ENCODE results near the gene PON2.
"Not testable (repeated sequence)": the region's sequence is repeated elsewhere in the genome, so short reads cannot be mapped to it uniquely, and the experiment has no call there.

PON2 gene

DNA sequence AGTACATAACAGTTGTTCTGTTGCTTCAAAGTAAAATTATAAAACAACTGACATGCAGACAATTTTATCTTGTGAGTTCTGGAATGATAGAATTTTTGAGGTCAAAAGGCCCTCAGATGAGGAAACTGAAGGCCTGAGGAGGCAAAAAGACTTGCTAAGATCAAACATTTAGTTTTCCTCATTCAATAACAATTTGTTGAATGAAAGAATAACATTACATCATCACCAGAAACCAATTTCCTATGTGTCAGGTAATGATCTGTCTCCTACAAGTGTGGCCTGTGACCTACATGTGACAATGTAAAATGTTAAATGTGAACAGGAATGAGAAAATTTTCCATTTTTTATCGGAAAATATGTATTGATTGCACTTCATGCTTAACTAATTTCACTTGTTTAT, 34.4 kb upstream of the PON2 start:
- H3K9me3 Mint-ChIP-seq (ENCODE audit: low read depth) = no peaks in the 10 kb centered on the region
- H3K4me1 Mint-ChIP-seq (ENCODE audit: low read depth) = peaks cover 17% of the 10 kb centered on the region
- no peak overlapping the region for H3K4me3 Mint-ChIP-seq
- no peaks in the 10 kb centered on the region for H3K36me3 Mint-ChIP-seq
- H3K27ac Mint-ChIP-seq = no peak overlapping the region
- H3K27me3 Mint-ChIP-seq = no peaks in the 10 kb centered on the region

DNA sequence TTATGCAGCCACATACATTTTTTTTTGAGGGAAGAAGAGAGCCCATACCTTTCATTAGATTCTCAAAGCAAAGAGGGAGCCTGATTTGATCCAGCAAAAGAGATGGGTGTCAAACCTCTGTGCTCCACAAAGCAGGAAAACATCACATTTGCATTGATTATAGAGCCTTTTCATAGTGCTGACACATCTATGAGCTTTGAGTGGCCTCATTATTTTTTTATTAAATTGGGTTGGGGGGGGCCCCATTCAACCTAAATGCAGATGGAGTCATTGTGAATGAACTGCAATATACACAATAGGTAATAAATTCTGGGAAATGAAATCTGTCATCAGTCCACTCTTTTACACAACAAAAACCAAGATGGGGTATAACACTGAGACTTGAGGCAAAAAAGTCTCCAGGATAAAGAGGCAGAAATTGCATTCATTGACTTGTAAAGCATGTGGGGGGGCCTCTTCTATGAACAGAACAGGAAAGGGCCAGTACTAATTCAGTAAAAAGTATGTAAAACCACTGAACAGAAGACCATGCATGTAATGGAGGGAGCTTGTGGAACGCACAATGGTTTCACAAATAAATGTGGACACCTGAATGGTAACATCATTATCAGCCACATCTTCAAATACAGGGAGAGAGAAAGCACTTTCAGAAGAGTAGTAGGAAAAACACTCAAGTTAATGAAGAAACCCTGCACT, 33.2 kb upstream of the PON2 start:
- Mint-ChIP-seq H3K9me3 (ENCODE audit: low read depth) (no peaks in the 10 kb centered on the region), H3K27ac (no peak overlapping the region), H3K4me3 (no peak overlapping the region), H3K4me1 (ENCODE audit: low read depth) (peaks cover 17% of the 10 kb centered on the region), H3K36me3 (peaks cover 3% of the 10 kb centered on the region), H3K27me3 (peaks cover 1% of the 10 kb centered on the region)

DNA sequence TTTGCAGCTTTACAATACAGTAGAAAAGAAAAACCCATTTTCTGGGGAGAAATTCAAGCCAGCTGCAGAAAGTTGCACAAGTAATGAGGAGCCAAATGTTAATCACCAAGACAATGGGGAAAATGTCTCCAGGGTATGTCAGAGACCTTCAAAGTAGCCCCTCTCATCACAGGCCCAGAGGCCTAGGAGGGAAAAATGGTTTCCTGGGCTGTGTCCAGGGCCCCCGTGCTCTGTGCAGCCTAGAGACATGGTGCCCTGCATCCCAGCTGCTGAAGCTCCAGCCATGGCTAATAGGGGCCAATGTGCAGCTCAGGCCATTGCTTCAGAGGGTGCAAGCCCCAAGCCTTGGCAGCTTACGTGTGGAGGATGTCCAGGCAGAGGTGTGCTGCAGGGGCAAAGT, 25.8 kb upstream of the PON2 start:
- not testable (repeated sequence) for H3K27ac Mint-ChIP-seq; H3K9me3 Mint-ChIP-seq (ENCODE audit: low read depth); H3K27me3 Mint-ChIP-seq; H3K4me1 Mint-ChIP-seq (ENCODE audit: low read depth); H3K36me3 Mint-ChIP-seq; H3K4me3 Mint-ChIP-seq

DNA sequence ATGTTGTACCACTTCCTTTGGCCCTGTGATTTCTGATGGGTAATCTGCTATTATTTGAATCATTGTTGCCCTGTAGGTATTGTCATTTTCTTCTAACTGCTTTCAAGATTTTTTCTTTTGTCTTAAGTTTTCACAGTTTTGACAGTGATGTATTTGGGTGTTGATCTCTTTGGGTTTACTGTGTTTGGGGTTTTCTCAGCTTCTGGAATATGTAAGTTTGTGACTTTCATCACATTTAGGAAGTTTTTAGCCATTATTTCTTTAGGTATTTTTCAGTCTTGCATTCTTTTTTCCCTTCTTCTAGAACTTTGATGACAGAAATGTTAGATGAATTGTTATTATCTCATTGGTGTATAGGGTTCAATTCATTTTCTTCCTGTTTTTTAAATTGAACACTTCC, 23.1 kb upstream of the PON2 start:
- Mint-ChIP-seq H3K27ac (no peak overlapping the region), H3K4me3 (no peak overlapping the region), H3K9me3 (ENCODE audit: low read depth) (no peaks in the 10 kb centered on the region), H3K27me3 (peaks cover 8% of the 10 kb centered on the region), H3K36me3 (peaks cover 2% of the 10 kb centered on the region), H3K4me1 (ENCODE audit: low read depth) (no peaks in the 10 kb centered on the region)

DNA sequence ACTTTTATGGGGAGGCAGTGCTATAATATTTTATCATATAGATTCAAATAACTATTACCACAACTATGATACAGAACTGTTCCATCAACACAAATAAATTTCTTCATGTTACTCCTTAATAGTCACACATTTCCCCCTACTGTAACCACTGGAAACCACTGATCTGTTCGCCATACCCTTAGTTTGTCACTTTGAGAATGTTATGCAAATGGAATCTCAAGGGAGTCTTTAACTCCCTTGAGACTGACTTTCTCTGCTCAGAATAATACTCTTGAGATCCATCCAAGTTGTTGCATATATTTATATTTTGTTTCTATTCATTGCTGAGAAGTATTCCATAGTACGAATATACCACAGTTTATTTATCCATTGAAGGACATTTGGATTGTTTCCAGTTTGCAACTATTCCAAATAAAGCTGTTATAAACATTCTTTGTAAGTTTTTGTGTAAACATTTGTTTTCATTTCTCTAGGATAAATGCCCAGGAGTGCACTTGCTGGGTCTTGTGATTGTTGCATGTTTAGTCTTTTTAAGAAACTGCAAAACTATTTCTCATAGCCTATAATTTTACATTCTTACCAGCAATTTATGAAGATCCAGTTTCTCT, 19.7 kb upstream of the PON2 start:
- Mint-ChIP-seq H3K9me3 (ENCODE audit: low read depth) (no peaks in the 10 kb centered on the region), H3K27me3 (peaks cover 2% of the 10 kb centered on the region), H3K4me3 (no peak overlapping the region), H3K36me3 (no peaks in the 10 kb centered on the region), H3K27ac (no peak overlapping the region), H3K4me1 (ENCODE audit: low read depth) (no peaks in the 10 kb centered on the region)

DNA sequence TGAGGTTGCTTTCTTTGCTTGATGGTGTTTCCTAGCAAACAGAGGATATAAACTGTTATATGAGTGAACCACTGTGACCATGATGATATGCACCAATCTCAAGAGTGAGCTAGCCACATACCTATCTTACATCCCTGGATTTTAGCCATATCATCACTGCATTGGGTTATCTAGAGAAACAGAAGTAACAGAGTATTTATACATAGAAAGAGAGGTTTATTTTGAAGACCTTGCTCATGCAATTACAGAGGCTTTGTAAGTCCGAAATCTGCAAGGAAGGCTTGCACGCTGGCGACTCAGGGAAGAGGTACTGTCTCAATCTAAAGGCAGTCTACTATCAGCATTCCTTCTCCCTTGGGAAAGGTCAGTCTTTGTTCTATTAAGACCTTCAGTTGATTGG, 11.8 kb upstream of the PON2 start:
- Mint-ChIP-seq H3K9me3 (ENCODE audit: low read depth) (no peaks in the 10 kb centered on the region), H3K4me1 (ENCODE audit: low read depth) (no peaks in the 10 kb centered on the region), H3K27ac (no peak overlapping the region), H3K27me3 (no peaks in the 10 kb centered on the region), H3K4me3 (no peak overlapping the region), H3K36me3 (no peaks in the 10 kb centered on the region)

DNA sequence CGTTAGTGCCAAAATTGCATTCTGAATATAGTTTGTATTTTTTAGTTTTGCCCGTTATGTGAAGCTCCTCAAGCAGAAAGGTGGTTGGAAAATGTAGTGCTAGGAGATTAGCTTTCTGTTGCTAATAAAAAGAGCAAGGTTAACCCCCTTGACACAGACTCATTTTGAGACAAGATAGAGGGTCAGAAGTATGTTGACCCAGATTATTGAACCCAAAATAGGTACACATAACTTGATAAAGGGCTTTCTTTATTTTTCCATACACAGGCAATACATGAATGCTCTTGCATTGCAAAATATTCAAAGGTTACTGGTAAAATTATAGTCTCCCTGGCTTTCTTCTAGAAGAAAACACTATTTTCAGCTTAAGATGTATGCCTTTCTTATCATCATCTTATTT, 10.0 kb upstream of the PON2 start:
- H3K27me3 Mint-ChIP-seq = no peaks in the 10 kb centered on the region
- no peaks in the 10 kb centered on the region for H3K9me3 Mint-ChIP-seq (ENCODE audit: low read depth)
- no peaks in the 10 kb centered on the region for H3K36me3 Mint-ChIP-seq
- no peak overlapping the region for H3K27ac Mint-ChIP-seq
- no peak overlapping the region for H3K4me3 Mint-ChIP-seq
- H3K4me1 Mint-ChIP-seq (ENCODE audit: low read depth) = no peaks in the 10 kb centered on the region

DNA sequence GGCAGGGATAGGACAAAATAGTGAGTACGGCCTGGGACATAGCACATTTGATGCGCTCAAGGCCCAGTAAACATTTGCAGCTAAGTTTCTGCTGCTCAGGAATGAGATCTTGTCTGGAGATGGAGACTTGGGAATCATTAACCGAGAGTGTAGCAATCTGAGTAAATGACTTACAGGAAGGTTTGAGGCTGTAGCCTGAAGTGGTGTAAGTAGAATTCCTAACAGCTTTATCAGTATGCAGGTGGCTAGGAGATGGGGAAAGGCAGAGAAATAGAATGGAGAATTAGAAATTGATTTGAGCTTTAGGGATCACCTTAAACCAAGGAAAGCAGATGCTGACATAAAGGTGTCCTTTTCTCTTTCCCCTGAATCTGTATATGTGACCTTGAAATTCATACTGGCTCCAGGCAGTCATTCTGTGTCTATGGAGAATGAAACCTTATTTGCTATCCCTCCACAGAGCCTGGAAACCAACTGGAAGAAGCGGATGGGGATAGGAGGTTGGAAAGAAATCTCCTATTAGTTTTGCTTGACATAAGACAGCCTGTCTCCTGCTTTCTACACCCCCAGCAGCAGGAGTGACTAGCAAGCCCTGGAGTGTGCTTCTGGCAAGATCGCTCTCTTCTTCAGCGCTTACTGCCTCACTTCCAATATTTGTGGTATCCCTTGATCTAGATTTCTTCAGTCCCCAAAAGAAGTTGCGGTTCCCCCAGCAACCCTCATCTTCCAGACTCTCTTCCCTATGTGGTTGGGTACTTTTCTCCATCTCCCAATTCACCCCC, 6.4 kb upstream of the PON2 start:
- Mint-ChIP-seq H3K4me1 (ENCODE audit: low read depth) (no peaks in the 10 kb centered on the region), H3K4me3 (no peak overlapping the region), H3K36me3 (no peaks in the 10 kb centered on the region), H3K27ac (no peak overlapping the region), H3K27me3 (no peaks in the 10 kb centered on the region), H3K9me3 (ENCODE audit: low read depth) (no peaks in the 10 kb centered on the region)

DNA sequence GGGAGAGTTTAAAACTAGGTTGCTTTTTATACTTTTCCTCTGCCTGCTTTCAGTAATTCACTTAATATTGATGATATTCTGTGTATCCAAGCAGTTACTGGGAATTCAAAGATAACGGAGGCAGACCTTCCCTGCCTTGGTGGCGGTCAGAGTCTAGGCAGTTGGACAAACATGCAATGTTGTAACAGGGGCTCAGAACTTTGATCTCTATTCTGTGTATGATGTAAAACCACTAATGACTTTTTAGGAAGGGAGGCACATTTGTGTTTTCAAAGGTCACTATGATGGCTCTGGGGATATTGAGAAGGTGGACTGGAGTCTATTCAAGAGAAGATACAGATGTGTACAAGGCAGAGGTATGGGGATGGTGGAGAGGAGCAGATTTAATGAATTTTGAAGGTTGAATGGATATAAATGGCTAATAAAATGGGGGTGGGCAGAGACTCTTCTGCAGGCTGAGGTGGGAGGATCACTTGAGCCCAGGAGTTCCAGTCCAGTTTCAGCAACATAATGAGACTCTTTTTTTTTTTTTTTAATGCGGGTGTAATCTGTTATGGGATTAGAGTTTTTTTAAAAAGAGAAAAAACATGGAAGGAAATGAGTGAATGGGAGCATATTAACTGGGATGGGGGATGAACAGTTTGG, 5.7 kb upstream of the PON2 start:
- Mint-ChIP-seq H3K27ac (no peak overlapping the region), H3K36me3 (no peaks in the 10 kb centered on the region), H3K27me3 (peaks cover 1% of the 10 kb centered on the region), H3K4me3 (no peak overlapping the region), H3K4me1 (ENCODE audit: low read depth) (no peaks in the 10 kb centered on the region), H3K9me3 (ENCODE audit: low read depth) (no peaks in the 10 kb centered on the region)

DNA sequence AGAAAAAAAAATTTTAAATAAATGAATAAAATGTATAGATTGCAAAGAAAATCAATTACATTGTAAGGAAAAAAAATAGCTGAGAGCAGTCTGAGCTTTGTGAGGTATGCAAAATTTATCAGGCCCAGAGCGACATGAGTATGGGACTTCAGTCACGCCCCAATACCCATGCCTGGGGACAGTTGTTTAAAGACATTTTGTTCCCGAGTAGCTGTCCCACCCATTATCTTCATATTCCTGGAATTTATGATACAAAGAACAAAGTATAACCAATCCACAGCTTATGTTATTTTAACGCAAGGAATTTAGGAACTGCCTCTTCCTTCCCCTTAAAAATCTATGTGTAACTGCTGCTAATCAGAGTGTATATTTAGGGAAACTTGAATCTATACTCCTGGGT, 1.6 kb upstream of the PON2 start:
- Mint-ChIP-seq H3K4me1 (ENCODE audit: low read depth) (peaks cover 10% of the 10 kb centered on the region), H3K4me3 (no peak overlapping the region), H3K27ac (no peak overlapping the region), H3K9me3 (ENCODE audit: low read depth) (no peaks in the 10 kb centered on the region), H3K36me3 (no peaks in the 10 kb centered on the region), H3K27me3 (peaks cover 4% of the 10 kb centered on the region)

DNA sequence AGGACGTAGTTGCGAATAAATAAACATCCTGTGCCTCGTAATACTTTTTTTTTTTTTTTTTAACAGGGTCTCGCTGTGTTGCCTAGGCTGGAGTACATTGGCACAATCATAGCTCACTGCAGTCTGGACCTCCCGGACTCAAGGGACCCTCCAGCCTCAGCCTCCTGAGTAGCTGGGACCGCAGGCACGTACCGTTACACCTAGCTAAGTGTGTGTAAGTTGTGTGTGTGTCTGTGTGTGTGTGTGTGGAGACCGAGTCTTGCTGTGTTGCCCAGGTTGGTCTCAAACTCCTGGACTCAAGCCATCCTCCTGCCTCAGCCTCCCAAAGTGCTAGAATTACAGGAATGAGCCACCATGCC, 573 bp upstream of the PON2 start:
- Mint-ChIP-seq H3K36me3 (no peaks in the 10 kb centered on the region), H3K27ac (no peak overlapping the region), H3K27me3 (peaks cover 4% of the 10 kb centered on the region), H3K4me3 (peak overlapping the region; percentile 92), H3K9me3 (ENCODE audit: low read depth) (no peaks in the 10 kb centered on the region), H3K4me1 (ENCODE audit: low read depth) (peaks cover 10% of the 10 kb centered on the region)

DNA sequence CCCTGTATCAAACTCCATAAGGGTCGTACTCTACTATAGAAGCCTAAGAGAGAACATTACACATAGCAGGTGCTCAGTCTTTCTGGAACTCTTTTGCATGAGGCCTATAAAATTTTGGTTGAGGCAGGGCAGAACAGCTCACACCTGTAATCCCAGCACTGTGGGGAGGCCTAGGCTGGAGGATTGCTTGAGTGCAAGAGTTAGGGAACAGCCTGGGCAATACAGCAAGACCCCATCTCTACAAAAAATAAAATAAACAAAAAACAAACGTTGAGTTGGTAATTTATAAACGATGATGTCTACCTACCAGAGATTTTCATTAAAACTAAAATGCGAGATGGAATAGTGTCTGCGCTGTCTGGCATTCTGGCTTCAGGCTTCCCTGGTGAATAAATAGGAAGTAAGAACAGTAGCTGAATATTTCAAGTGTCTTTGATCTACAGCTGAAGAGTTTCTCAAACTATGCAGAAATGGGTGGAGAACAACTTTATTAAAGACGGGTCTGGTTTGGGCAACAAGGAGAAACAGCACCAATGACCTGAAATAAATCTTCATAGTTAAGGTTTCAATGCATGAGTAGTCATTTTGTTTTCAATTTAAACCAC, 774 bp downstream of the PON2 start:
- Mint-ChIP-seq H3K27me3 (peaks cover 4% of the 10 kb centered on the region), H3K4me3 (peak overlapping the region; percentile 76), H3K9me3 (ENCODE audit: low read depth) (no peaks in the 10 kb centered on the region), H3K36me3 (peaks cover 4% of the 10 kb centered on the region), H3K27ac (peak overlapping the region; percentile 11), H3K4me1 (ENCODE audit: low read depth) (peaks cover 10% of the 10 kb centered on the region)

DNA sequence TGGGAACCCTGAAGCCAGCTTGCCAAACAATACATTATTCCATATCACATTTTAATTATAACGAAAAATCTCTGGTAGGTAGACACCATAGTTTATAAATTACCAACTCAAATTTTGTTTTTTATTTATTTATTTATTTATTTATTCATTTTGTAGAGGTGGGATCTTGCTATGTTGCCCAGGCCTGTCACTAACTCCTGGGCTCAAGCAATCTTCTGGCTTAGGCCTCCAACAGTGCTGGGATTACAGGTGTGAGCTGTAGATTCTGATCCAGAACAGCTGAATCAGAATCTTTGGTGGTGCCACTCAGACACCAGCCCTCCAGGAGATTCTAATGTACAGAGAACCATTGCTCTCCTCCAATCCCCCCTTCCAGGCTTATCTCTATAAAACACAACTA, 1.7 kb downstream of the PON2 start:
- Mint-ChIP-seq H3K27ac (no peak overlapping the region), H3K9me3 (ENCODE audit: low read depth) (no peaks in the 10 kb centered on the region), H3K4me3 (no peak overlapping the region), H3K27me3 (peaks cover 4% of the 10 kb centered on the region), H3K4me1 (ENCODE audit: low read depth) (peaks cover 10% of the 10 kb centered on the region), H3K36me3 (peaks cover 5% of the 10 kb centered on the region)

DNA sequence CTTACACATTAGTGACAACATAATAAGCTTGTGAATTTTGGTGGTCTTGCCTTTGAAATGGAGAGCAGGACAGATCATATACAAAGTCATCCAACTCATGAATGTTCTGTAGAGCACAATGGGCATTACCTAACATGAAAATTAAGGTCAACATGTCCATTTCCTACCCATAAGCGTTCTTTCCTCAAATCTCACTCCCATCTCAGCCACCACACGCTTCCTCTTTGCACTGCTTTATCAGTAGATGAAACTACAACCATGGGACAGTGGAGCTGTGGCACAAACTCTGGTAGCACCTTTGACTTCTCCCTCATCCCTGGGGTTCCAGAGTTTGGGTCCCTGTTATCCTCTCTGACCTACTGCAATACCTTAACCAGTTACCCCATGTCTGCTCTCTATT, 2.2 kb downstream of the PON2 start:
- peaks cover 10% of the 10 kb centered on the region for H3K4me1 Mint-ChIP-seq (ENCODE audit: low read depth)
- peaks cover 5% of the 10 kb centered on the region for H3K36me3 Mint-ChIP-seq
- H3K4me3 Mint-ChIP-seq = no peak overlapping the region
- no peaks in the 10 kb centered on the region for H3K9me3 Mint-ChIP-seq (ENCODE audit: low read depth)
- no peak overlapping the region for H3K27ac Mint-ChIP-seq
- peaks cover 4% of the 10 kb centered on the region for H3K27me3 Mint-ChIP-seq

DNA sequence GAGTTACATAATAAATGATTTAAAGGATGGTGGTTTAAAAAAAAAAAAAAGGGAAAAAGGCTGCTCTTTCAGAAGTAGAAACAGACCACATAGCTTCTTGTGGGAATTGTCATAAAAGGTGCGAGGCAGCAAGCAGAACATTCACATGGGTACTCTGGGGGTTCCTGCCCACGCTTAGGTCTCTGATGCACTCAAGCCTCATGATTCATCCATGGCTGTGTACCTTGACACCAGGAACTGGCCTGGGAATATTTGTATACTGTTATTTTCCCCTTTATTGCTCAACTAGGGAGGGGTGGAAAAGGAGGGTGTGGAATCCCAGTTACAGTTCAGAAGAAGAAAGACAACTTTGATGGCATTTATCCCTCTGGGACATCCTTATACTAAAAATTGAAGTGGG, 4.0 kb downstream of the PON2 start:
- Mint-ChIP-seq H3K4me1 (ENCODE audit: low read depth) (peaks cover 10% of the 10 kb centered on the region), H3K36me3 (peaks cover 5% of the 10 kb centered on the region), H3K9me3 (ENCODE audit: low read depth) (no peaks in the 10 kb centered on the region), H3K27me3 (peaks cover 2% of the 10 kb centered on the region), H3K4me3 (no peak overlapping the region), H3K27ac (no peak overlapping the region)

Measured in activated naive CD8-positive, alpha-beta T cell (primary cell).